ENCODE measurements around the gene N4BP2. TPM values are rescaled to one million over a fixed set of nuclear protein-coding genes. Genes with fewer than 3 reads are reported as not detected.

The N4BP2 gene
- total and polyA plus RNA-seq, 7 donors, result 1.1 to 6.8 (median 2.7) TPM

DNA sequence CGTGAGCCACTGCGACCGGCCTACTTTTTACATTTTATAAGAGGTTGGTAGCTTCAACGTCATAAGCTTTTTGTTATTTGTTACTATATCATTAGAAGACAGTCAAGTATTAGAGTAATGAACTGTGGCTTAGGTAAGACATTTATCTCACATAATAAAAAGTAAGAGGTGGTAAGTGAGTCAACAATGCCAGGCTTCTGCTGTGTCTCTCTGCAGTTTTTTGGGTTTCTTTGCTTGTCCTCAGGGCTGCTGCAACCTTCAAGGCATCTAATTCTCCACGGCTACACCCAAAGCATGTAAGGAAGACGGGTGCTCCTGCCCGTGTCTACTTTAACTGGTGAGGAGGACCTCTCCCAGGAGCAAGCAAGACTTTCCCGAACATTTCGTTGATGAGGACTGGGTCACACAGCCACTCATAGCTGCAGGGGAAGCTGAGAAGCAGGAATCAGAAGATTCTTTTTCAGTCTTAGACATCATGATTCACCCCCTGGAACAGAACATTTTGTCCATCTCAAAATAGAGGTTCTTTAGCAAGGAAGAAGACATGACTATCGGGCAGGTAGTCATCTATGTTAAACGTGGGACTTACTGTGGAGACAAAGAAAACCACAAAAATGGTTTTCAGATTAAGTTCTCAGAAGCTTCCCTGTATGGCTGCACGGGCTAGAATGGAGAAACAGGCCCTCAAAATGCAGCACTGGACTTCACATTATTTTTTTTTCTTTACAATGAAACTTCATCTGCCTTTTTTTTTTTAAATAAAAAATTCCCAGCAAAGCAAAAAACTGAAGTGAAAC is 127.2 kb downstream of the N4BP2 start:
- 85 to 87% (median 85%) methylated on average over 12 of the region's 12 CpGs for WGBS, 3 donors
- H3K4me1 ChIP-seq, result no peaks in the 10 kb centered on the region

GRCh38 chr4:40185830-40186664 is 129.4 kb downstream of the N4BP2 start:
- WGBS, 3 donors, result 73 to 79% (median 77%) methylated on average over 5 of the region's 5 CpGs
- Histone ChIP-seq H3K4me1 (no peaks in the 10 kb centered on the region), H3K27ac (no peak overlapping the region), H3K27me3 (ENCODE audit: insufficient read depth in 3 of 3, low read length in 2 of 3) (no peaks in the 10 kb centered on the region), H3K9me3 (no peaks in the 10 kb centered on the region), H3K36me3 (ENCODE audit: insufficient read depth in 1 of 2, low read depth in 1 of 2) (no peaks in the 10 kb centered on the region), H3K4me3 (no peak overlapping the region)
- TF ChIP-seq, protein P1, sequence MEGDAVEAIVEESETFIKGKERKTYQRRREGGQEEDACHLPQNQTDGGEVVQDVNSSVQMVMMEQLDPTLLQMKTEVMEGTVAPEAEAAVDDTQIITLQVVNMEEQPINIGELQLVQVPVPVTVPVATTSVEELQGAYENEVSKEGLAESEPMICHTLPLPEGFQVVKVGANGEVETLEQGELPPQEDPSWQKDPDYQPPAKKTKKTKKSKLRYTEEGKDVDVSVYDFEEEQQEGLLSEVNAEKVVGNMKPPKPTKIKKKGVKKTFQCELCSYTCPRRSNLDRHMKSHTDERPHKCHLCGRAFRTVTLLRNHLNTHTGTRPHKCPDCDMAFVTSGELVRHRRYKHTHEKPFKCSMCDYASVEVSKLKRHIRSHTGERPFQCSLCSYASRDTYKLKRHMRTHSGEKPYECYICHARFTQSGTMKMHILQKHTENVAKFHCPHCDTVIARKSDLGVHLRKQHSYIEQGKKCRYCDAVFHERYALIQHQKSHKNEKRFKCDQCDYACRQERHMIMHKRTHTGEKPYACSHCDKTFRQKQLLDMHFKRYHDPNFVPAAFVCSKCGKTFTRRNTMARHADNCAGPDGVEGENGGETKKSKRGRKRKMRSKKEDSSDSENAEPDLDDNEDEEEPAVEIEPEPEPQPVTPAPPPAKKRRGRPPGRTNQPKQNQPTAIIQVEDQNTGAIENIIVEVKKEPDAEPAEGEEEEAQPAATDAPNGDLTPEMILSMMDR (IDR thresholded peaks at IDR 0.05), result no peak
- DNase-seq, result no peak
- intact Hi-C loops (cut with DNase I), result no loop called here
- no peak for ATAC-seq

More for the DNA sequence above, 127.2 kb downstream of the N4BP2 start:
- intact Hi-C loops (cut with DNase I), result no loop called here
- Histone ChIP-seq H3K4me3 (no peak overlapping the region), H3K27ac (no peak overlapping the region), H3K9me3 (no peaks in the 10 kb centered on the region), H3K36me3 (ENCODE audit: insufficient read depth in 1 of 2, low read depth in 1 of 2) (no peaks in the 10 kb centered on the region), H3K27me3 (ENCODE audit: insufficient read depth in 3 of 3, low read length in 2 of 3) (no peaks in the 10 kb centered on the region)
- ATAC-seq, result no peak
- TF ChIP-seq, protein P1 (IDR thresholded peaks at IDR 0.05), result no peak
- no peak for DNase-seq

DNA sequence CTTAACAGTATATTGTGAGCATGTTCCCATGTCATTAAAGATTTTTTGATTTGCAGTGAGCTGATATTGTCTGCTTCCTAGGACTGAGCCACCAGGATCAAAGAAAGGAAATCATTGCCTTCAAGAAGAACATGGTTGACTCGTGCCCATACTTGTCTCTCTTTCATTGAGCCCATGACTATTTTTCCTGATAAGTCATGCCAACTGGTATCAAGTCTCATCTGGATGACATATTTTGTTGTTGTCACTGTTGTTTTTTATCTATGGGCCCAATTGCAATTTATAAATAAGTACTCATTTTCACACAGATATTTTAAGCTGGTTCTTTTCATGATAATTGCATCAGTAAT is 130.0 kb downstream of the N4BP2 start:
- H3K27ac ChIP-seq, result no peak overlapping the region
- TF ChIP-seq, protein P1 (IDR thresholded peaks at IDR 0.05), result no peak
- no peak overlapping the region for H3K4me3 ChIP-seq
- DNase-seq (no peak), ATAC-seq (no peak)
- H3K27me3 ChIP-seq (ENCODE audit: insufficient read depth in 3 of 3, low read length in 2 of 3), result no peaks in the 10 kb centered on the region
- intact Hi-C loops (cut with DNase I), result no loop called here
- H3K4me1 ChIP-seq, result no peaks in the 10 kb centered on the region
- no peaks in the 10 kb centered on the region for H3K36me3 ChIP-seq (ENCODE audit: insufficient read depth in 1 of 2, low read depth in 1 of 2)
- no peaks in the 10 kb centered on the region for H3K9me3 ChIP-seq
- WGBS, 3 donors, result 66 to 75% (median 72%) methylated on average over 1 of the region's 1 CpG

DNA sequence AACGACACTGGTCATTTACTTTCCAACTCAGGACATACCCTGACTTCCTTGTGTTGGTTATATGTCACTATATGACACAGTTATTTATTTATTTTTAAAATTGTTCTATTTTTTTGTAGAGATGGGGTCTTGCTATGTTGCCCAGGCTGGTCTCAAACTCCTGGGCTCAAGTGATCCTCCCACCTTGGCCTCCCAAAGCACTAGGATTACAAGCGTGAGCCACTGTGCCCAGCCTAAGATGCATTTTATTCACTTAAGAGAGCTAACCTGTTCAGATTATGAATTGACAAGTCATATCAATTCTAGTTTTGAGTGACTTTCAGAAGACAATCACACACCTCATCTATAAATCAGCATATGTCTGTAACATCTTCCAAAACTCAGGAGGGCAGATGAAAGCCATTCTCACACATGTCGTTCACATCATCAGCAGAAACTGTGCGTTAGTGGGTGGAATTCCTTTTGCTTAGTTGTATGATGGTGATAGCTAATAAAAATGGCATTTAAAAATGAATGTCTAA is 130.8 kb downstream of the N4BP2 start:
- Histone ChIP-seq H3K36me3 (ENCODE audit: insufficient read depth in 1 of 2, low read depth in 1 of 2) (no peaks in the 10 kb centered on the region), H3K27me3 (ENCODE audit: insufficient read depth in 3 of 3, low read length in 2 of 3) (no peaks in the 10 kb centered on the region), H3K9me3 (no peaks in the 10 kb centered on the region), H3K27ac (no peak overlapping the region), H3K4me3 (no peak overlapping the region), H3K4me1 (no peaks in the 10 kb centered on the region)
- WGBS, 3 donors, result 89 to 92% (median 89%) methylated on average over 4 of the region's 4 CpGs
- TF ChIP-seq, protein P1 (IDR thresholded peaks at IDR 0.05), result no peak
- intact Hi-C loops (cut with DNase I), result no loop called here
- ATAC-seq (no peak), DNase-seq (no peak)
